ENCODE data around the gene NDUFA8. TPM values are rescaled to one million over a fixed set of nuclear protein-coding genes. Genes with fewer than 3 reads are reported as not detected.

NDUFA8 gene
- polyA plus RNA-seq, 1 of the 3 experiments (the other 2 are of a cell fraction), result 116 TPM

GRCh38 chr9:122107291-122107805 lies 52.2 kb downstream of the NDUFA8 start:
- H3K27me3 ChIP-seq (ENCODE audit: insufficient read depth), result no peaks in the 10 kb centered on the region
- H3K9ac ChIP-seq, result no peak overlapping the region
- H3K79me2 ChIP-seq (ENCODE audit: insufficient read depth), result no peaks in the 10 kb centered on the region
- peak; percentile 12 for DNase-seq
- no peaks in the 10 kb centered on the region for H3K36me3 ChIP-seq (replicated peaks in 1 of 2; ENCODE audit: control insufficient read depth in 1 of 2, insufficient read depth in 2 of 2, low read length in 1 of 2)
- ChIA-PET POLR2A (no interaction called here), CTCF (interaction anchor here (1.0 to 5.9 kb wide), 7 partner anchors 8 to 243 kb away, joined by 3 to 55 read pairs (median 17); no protein-coding TSS in a partner anchor)
- no peaks in the 10 kb centered on the region for H3F3A ChIP-seq (replicated peaks; ENCODE audit: insufficient read depth)
- TF ChIP-seq MEF2A (IDR thresholded peaks at IDR 0.05; ENCODE audit: borderline replicate concordance, low read depth), result no peak
- TF ChIP-seq USF2 (IDR thresholded peaks at IDR 0.05; ENCODE audit: borderline replicate concordance, low read depth, low read length), result no peak
- TF ChIP-seq NRF1 (IDR thresholded peaks at IDR 0.05; ENCODE audit: low read depth, low read length), result no peak
- no peak for TF ChIP-seq PBX3 (IDR thresholded peaks at IDR 0.05)
- TF ChIP-seq TEAD4 (IDR thresholded peaks at IDR 0.05; ENCODE audit: borderline replicate concordance, insufficient read depth), result no peak
- TF ChIP-seq FOSL2 (IDR thresholded peaks at IDR 0.05; ENCODE audit: borderline replicate concordance, low read depth), result no peak
- TF ChIP-seq SIN3A (IDR thresholded peaks at IDR 0.05; ENCODE audit: borderline replicate concordance, low read depth, low read length), result no peak
- no peak for TF ChIP-seq CHD2 (IDR thresholded peaks at IDR 0.05; ENCODE audit: low read length, partially characterized antibody)
- no peak for TF ChIP-seq YY1 (IDR thresholded peaks at IDR 0.05; ENCODE audit: low read depth)
- no peak for TF ChIP-seq POLR2AphosphoS5 (IDR thresholded peaks at IDR 0.05; ENCODE audit: low read depth, low read length)
- no peak for TF ChIP-seq TAF1 (IDR thresholded peaks at IDR 0.05; ENCODE audit: borderline replicate concordance, low read depth, low read length)
- TF ChIP-seq NFIC (IDR thresholded peaks at IDR 0.05; ENCODE audit: borderline replicate concordance), result no peak
- TF ChIP-seq FOXJ3 (CRISPR knock-in tag; IDR thresholded peaks at IDR 0.05), result no peak
- H3K9me3 ChIP-seq, result no peaks in the 10 kb centered on the region
- WGBS (ENCODE audit: low lambda C conversion rate), result 81% methylated on average over 7 of the region's 7 CpGs
- no peak overlapping the region for H3K4me3 ChIP-seq (ENCODE audit: low read depth in 2 of 2, low read length in 1 of 2)
- no peaks in the 10 kb centered on the region for H4K20me1 ChIP-seq (ENCODE audit: insufficient read depth)
- no peak overlapping the region for H3K4me2 ChIP-seq
- H3K9me2 ChIP-seq, result no peaks in the 10 kb centered on the region
- H3K27ac ChIP-seq (ENCODE audit: low read depth in 2 of 2, low read length in 1 of 2), result no peak overlapping the region
- H3K4me1 ChIP-seq (ENCODE audit: control insufficient read depth in 1 of 2, insufficient read depth in 2 of 2, low read depth in 1 of 2, low read length in 1 of 2), result no peaks in the 10 kb centered on the region
- H2AFZ ChIP-seq (ENCODE audit: low read depth), result no peak overlapping the region

GRCh38 chr9:122106576-122106975 lies 53.0 kb downstream of the NDUFA8 start:
- 74% methylated on average over 2 of the region's 2 CpGs for WGBS (ENCODE audit: low lambda C conversion rate)

More at GRCh38 chr9:122106576-122106975, 53.0 kb downstream of the NDUFA8 start:
- Histone ChIP-seq H4K20me1 (ENCODE audit: insufficient read depth) (no peaks in the 10 kb centered on the region), H3F3A (replicated peaks; ENCODE audit: insufficient read depth) (no peaks in the 10 kb centered on the region), H3K36me3 (replicated peaks in 1 of 2; ENCODE audit: control insufficient read depth in 1 of 2, insufficient read depth in 2 of 2, low read length in 1 of 2) (no peaks in the 10 kb centered on the region), H3K4me1 (ENCODE audit: control insufficient read depth in 1 of 2, insufficient read depth in 2 of 2, low read depth in 1 of 2, low read length in 1 of 2) (no peaks in the 10 kb centered on the region), H3K79me2 (ENCODE audit: insufficient read depth) (no peaks in the 10 kb centered on the region), H3K9me3 (no peaks in the 10 kb centered on the region), H2AFZ (ENCODE audit: low read depth) (no peak overlapping the region), H3K27me3 (ENCODE audit: insufficient read depth) (no peaks in the 10 kb centered on the region), H3K4me3 (ENCODE audit: low read depth in 2 of 2, low read length in 1 of 2) (no peak overlapping the region), H3K4me2 (no peak overlapping the region), H3K27ac (ENCODE audit: low read depth in 2 of 2, low read length in 1 of 2) (no peak overlapping the region), H3K9ac (no peak overlapping the region), H3K9me2 (no peaks in the 10 kb centered on the region)
- TF ChIP-seq PBX3 (IDR thresholded peaks at IDR 0.05), result no peak
- TF ChIP-seq MXI1 (IDR thresholded peaks at IDR 0.05; ENCODE audit: low read depth, low read length), result no peak
- no peak for TF ChIP-seq MAX (IDR thresholded peaks at IDR 0.05; ENCODE audit: low read depth)
- TF ChIP-seq FOXJ3 (CRISPR knock-in tag; IDR thresholded peaks at IDR 0.05), result no peak
- TF ChIP-seq MEF2A (IDR thresholded peaks at IDR 0.05; ENCODE audit: borderline replicate concordance, low read depth), result no peak
- TF ChIP-seq SMC3 (IDR thresholded peaks at IDR 0.05; ENCODE audit: low read depth, low read length), result no peak
- TF ChIP-seq USF2 (IDR thresholded peaks at IDR 0.05; ENCODE audit: borderline replicate concordance, low read depth, low read length), result no peak
- DNase-seq, result no peak
- POLR2A ChIA-PET, result no interaction called here
- CTCF ChIA-PET, result interaction anchor here (1.3 to 5.9 kb wide), 5 partner anchors 8 to 244 kb away, joined by 6 to 55 read pairs (median 26); no protein-coding TSS in a partner anchor

All from SK-N-SH (cell line).